ENCODE results near the gene HSD17B3. TPM values are rescaled to one million over a fixed set of nuclear protein-coding genes. Genes with fewer than 3 reads are reported as not detected.

HSD17B3 gene
- total and polyA plus RNA-seq, 7 donors: 0.66 to 1.4 (median 1.0) TPM; not detected in 4

DNA sequence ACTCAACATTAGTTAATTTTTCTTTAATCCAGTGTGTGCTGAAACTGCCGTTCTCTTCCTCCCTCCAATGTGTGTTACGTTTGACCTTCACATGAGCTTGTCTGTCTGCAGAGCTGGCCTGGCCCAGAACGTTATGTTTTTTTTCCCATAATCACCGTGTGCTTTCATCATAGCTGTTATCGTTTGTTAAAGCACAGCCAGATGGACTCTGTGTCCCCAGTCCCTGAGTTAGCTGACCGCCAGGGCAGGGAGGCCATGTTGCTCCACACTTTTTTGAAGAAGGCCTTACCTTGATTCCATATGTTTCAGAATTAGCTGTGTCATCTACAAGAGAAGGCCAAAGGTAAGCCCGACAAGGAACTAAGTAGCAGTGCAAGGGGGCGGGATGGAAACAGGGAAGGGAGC, 55.7 kb downstream of the HSD17B3 start:
- Histone ChIP-seq H3K36me3 (no peaks in the 10 kb centered on the region), H3K9me3 (no peaks in the 10 kb centered on the region), H3K4me1 (no peaks in the 10 kb centered on the region), H3K4me3 (no peak overlapping the region), H3K27ac (no peak overlapping the region), H3K27me3 (no peaks in the 10 kb centered on the region)
- intact Hi-C loops (cut with DNase I): no loop called here
- TF ChIP-seq CTCF (IDR thresholded peaks at IDR 0.05): no peak
- WGBS, 2 donors: 84 to 85% methylated on average over 8 of the region's 8 CpGs
- no peak for DNase-seq

DNA sequence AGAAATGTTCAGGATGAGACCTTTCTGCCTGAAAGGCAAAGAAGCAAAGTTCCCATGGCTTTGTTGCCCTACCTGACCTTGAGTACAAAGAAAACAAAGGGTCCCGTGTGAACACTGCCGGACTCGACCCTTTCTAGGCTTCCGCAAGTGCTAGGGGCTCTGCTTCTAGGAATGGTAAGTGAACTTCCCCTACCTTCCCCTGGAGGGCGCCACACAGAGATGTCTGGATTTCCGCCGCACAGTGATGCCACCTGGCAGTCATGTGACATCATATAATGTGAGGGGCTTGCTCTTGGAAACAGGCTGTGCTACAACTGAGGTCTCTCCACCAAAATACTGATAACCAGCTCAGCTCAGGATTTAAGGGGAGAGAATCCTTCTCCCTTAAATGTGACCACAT, 56.6 kb downstream of the HSD17B3 start:
- no peaks in the 10 kb centered on the region for H3K36me3 ChIP-seq
- no peaks in the 10 kb centered on the region for H3K4me1 ChIP-seq
- H3K9me3 ChIP-seq: no peaks in the 10 kb centered on the region
- H3K4me3 ChIP-seq: no peak overlapping the region
- DNase-seq: no peak
- H3K27ac ChIP-seq: no peak overlapping the region
- intact Hi-C loops (cut with DNase I): no loop called here
- WGBS, 2 donors: 87 to 92% methylated on average over 7 of the region's 7 CpGs
- TF ChIP-seq EP300 (IDR thresholded peaks at IDR 0.05) (no peak), POLR2AphosphoS5 (IDR thresholded peaks at IDR 0.05) (no peak), CTCF (IDR thresholded peaks at IDR 0.05) (no peak), POLR2A (IDR thresholded peaks at IDR 0.05) (no peak)
- no peaks in the 10 kb centered on the region for H3K27me3 ChIP-seq

GRCh38 chr9:96243778-96244177, 58.2 kb downstream of the HSD17B3 start:
- DNase-seq: no peak
- TF ChIP-seq POLR2AphosphoS5 (IDR thresholded peaks at IDR 0.05) (no peak), CTCF (IDR thresholded peaks at IDR 0.05) (no peak), EP300 (IDR thresholded peaks at IDR 0.05) (no peak), POLR2A (IDR thresholded peaks at IDR 0.05) (no peak)
- no peaks in the 10 kb centered on the region for H3K36me3 ChIP-seq
- 60 to 64% methylated on average over 6 of the region's 6 CpGs for WGBS, 2 donors
- intact Hi-C loops (cut with DNase I): no loop called here
- no peaks in the 10 kb centered on the region for H3K9me3 ChIP-seq
- no peaks in the 10 kb centered on the region for H3K4me1 ChIP-seq
- H3K27ac ChIP-seq: no peak overlapping the region
- H3K4me3 ChIP-seq: no peak overlapping the region
- H3K27me3 ChIP-seq: no peaks in the 10 kb centered on the region

DNA sequence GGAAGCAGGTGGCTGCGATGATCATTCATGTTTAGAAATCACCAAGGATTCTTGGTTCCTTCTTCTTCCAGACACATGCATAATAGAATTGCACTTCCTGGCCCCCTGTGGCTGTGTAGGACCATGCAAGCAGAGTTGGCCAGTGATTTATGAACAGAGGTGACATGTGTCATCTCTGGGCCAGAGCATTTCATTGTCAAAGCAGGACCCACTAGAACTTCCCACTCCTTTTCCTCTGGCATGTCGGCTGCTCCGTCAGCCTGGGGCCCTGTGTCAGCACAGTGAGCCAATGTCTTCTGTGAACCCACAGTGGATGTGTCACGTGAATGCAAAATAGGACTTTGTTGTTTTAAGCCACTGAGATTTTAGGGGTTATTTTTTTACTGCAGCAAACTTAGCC, 59.2 kb downstream of the HSD17B3 start:
- Histone ChIP-seq H3K9me3 (no peaks in the 10 kb centered on the region), H3K27me3 (no peaks in the 10 kb centered on the region), H3K27ac (no peak overlapping the region), H3K4me3 (no peak overlapping the region), H3K4me1 (no peaks in the 10 kb centered on the region), H3K36me3 (no peaks in the 10 kb centered on the region)
- TF ChIP-seq POLR2AphosphoS5 (IDR thresholded peaks at IDR 0.05) (no peak), CTCF (IDR thresholded peaks at IDR 0.05) (no peak), POLR2A (IDR thresholded peaks at IDR 0.05) (no peak), EP300 (IDR thresholded peaks at IDR 0.05) (no peak)
- intact Hi-C loops (cut with DNase I): no loop called here
- DNase-seq: no peak
- 57 to 81% methylated on average over 4 of the region's 4 CpGs for WGBS, 2 donors

GRCh38 chr9:96241391-96241809, 60.6 kb downstream of the HSD17B3 start:
- no peak for DNase-seq
- no peaks in the 10 kb centered on the region for H3K4me1 ChIP-seq
- no peaks in the 10 kb centered on the region for H3K36me3 ChIP-seq
- 49 to 63% methylated on average over 3 of the region's 3 CpGs for WGBS, 2 donors
- no peak overlapping the region for H3K27ac ChIP-seq
- TF ChIP-seq EP300 (IDR thresholded peaks at IDR 0.05) (no peak), POLR2A (IDR thresholded peaks at IDR 0.05) (no peak), POLR2AphosphoS5 (IDR thresholded peaks at IDR 0.05) (no peak)
- no peaks in the 10 kb centered on the region for H3K9me3 ChIP-seq
- no peak overlapping the region for H3K4me3 ChIP-seq
- intact Hi-C loops (cut with DNase I): no loop called here
- H3K27me3 ChIP-seq: no peaks in the 10 kb centered on the region

Data from sigmoid colon (tissue), 7 donors.